ENCODE data around the gene EFNA2. TPM values are rescaled to one million over a fixed set of nuclear protein-coding genes. Genes with fewer than 3 reads are reported as not detected.

The EFNA2 gene
- polyA plus RNA-seq, 1 of the 3 experiments (the other 2 are of a cell fraction) = 1.1 TPM

DNA sequence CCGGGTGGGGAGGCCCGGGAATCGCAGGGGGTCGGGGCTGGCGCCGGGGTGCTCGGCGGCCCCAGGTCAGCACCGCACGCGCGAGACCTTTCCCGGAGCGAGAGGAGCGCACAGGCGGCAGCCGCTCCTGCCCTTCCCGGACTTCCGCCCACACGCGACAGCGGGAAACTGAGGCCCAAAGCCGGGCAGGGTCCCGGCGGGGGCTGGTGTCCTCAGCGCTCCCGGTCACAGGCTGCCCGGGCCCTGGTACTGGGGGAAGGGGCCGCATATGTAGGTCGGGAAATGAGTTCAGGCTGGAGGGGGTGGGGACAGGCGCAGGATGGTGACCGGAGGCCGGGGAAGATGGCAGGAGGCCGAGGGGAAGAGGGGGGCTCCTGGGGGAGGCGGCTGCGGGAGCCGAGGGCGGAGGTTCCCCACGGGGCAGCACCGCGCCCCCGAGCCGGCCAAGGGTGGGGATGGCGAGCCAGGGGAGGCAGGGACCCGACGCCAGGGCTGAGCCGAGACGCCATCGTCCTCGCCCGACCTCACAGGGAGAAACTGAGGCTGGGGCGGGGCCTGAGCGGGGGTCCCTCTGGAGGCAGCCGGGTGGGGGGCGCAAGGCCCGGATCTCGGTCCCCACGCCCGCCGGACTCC is 48.5 kb upstream of the EFNA2 start:
- Histone ChIP-seq H3K9me3 (no peaks in the 10 kb centered on the region), H3K36me3 (replicated peaks in 1 of 2; ENCODE audit: control insufficient read depth in 1 of 2, insufficient read depth in 2 of 2, low read length in 1 of 2) (peaks cover 0 to 31% of the 10 kb centered on the region in 2 experiments), H3K27ac (ENCODE audit: low read depth in 2 of 2, low read length in 1 of 2) (peak overlapping the region; percentile 38 to 88; a peak in 3 of 4 replicates), H3K4me2 (peak overlapping the region; percentile 97), H3K4me1 (ENCODE audit: control insufficient read depth in 1 of 2, insufficient read depth in 2 of 2, low read depth in 1 of 2, low read length in 1 of 2) (peaks cover 5 to 28% of the 10 kb centered on the region in 2 experiments; a peak in 2 of 4 replicates), H2AFZ (ENCODE audit: low read depth) (no peak overlapping the region), H3F3A (replicated peaks; ENCODE audit: insufficient read depth) (peaks cover 34% of the 10 kb centered on the region), H3K9ac (peak overlapping the region; percentile 66), H3K27me3 (ENCODE audit: insufficient read depth) (no peaks in the 10 kb centered on the region), H4K20me1 (ENCODE audit: insufficient read depth) (peaks cover 18% of the 10 kb centered on the region), H3K9me2 (no peaks in the 10 kb centered on the region), H3K79me2 (ENCODE audit: insufficient read depth) (peaks cover 24% of the 10 kb centered on the region), H3K4me3 (ENCODE audit: low read depth in 2 of 2, low read length in 1 of 2) (peak overlapping the region; percentile 74 to 87)
- DNase-seq = peak; percentile 81
- WGBS (ENCODE audit: low lambda C conversion rate) = 2% methylated on average over 9 of the region's 60 CpGs
- TF ChIP-seq GATA2 (CRISPR knock-in tag; IDR thresholded peaks at IDR 0.05) (no peak), FOXJ3 (CRISPR knock-in tag; IDR thresholded peaks at IDR 0.05) (no peak), YY1 (IDR thresholded peaks at IDR 0.05; ENCODE audit: low read depth) (peak; percentile 73), IRF3 (IDR thresholded peaks at IDR 0.05; ENCODE audit: low read depth, low read length) (no peak), POLR2AphosphoS5 (IDR thresholded peaks at IDR 0.05; ENCODE audit: low read depth, low read length) (no peak)
- CTCF ChIA-PET = interaction anchor here (1.1 to 5.7 kb wide), 3 partner anchors 11 to 29 kb away, joined by 3 to 82 read pairs (median 4); no protein-coding TSS in a partner anchor
- POLR2A ChIA-PET = interaction anchor here (1.3 to 1.6 kb wide), 2 partner anchors 11 to 32 kb away, joined by 6 to 11 read pairs; partner anchors contain the start of gene CIRBP

DNA sequence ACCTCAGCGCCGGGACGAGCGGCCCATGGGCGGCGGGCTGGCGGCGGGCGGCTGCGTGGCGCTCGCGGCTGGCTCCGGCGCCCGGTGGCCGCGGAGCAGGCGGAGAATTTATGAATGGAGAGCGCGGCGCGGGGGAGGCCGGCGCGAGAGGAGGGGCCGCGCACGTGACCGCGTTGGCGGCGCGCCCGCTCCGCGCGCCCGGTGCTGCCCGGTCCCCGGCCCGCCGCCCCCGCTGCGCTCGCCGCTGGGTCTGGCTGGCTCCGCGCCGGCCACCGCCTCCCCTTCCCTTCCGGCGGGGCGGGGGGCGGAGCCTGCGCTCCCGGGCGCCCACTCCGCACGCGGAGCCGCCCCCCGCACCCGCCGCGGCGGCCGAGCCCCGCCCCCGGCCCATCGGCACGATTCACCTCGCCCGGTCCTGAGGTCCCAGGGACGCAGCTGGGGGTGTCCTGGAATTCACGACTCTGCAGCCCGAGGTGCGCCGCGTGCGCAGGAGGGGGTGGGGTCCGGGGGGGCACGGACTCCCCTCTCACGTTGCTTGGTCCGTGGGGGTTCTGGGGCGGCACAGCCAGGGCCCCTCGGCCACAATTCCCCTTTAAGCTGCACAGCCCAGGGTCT is 47.8 kb upstream of the EFNA2 start, which contains the start of gene CBARP:
CBARP (minus strand) TSS at position 252 of the 615 bp plus-strand sequence. CDS start 1,905 bp downstream, outside the sequence.
- 19% methylated on average over 3 of the region's 87 CpGs for WGBS (ENCODE audit: low lambda C conversion rate)
- DNase-seq = peak; percentile 91
- H2AFZ ChIP-seq (ENCODE audit: low read depth) = no peak within 1 kb of the TSS
- peak within 1 kb of the TSS; percentile 97 for H3K4me2 ChIP-seq
- H3K9me3 ChIP-seq = no peaks in the 10 kb centered on the region
- CTCF ChIA-PET = interaction anchor here (1.2 to 9.7 kb wide), 4 partner anchors 16 to 125 kb away, joined by 6 to 594 read pairs (median 42); partner anchors contain the start of gene CIRBP
- H3K9me2 ChIP-seq = no peaks in the 10 kb centered on the region
- H3K79me2 ChIP-seq (ENCODE audit: insufficient read depth) = peaks cover 32% of the 10 kb centered on the region
- H3K4me3 ChIP-seq (ENCODE audit: low read depth in 2 of 2, low read length in 1 of 2) = peak within 1 kb of the TSS; percentile 74 to 87
- H3K27ac ChIP-seq (ENCODE audit: low read depth in 2 of 2, low read length in 1 of 2) = peak within 1 kb of the TSS; percentile 38 to 88; a peak in 3 of 4 replicates
- peaks cover 5 to 31% of the 10 kb centered on the region in 2 experiments; a peak in 2 of 4 replicates for H3K4me1 ChIP-seq (ENCODE audit: control insufficient read depth in 1 of 2, insufficient read depth in 2 of 2, low read depth in 1 of 2, low read length in 1 of 2)
- POLR2A ChIA-PET = interaction anchor here (4.3 kb wide), 1 partner anchor 32 kb away, joined by 49 read pairs; the partner anchor contains the start of gene CIRBP
- H3K36me3 ChIP-seq (replicated peaks in 1 of 2; ENCODE audit: control insufficient read depth in 1 of 2, insufficient read depth in 2 of 2, low read length in 1 of 2) = peaks cover 0 to 26% of the 10 kb centered on the region in 2 experiments
- H3K27me3 ChIP-seq (ENCODE audit: insufficient read depth) = no peaks in the 10 kb centered on the region
- peaks cover 27% of the 10 kb centered on the region for H3F3A ChIP-seq (replicated peaks; ENCODE audit: insufficient read depth)
- peak within 1 kb of the TSS; percentile 66 for H3K9ac ChIP-seq
- TF ChIP-seq, protein P1, sequence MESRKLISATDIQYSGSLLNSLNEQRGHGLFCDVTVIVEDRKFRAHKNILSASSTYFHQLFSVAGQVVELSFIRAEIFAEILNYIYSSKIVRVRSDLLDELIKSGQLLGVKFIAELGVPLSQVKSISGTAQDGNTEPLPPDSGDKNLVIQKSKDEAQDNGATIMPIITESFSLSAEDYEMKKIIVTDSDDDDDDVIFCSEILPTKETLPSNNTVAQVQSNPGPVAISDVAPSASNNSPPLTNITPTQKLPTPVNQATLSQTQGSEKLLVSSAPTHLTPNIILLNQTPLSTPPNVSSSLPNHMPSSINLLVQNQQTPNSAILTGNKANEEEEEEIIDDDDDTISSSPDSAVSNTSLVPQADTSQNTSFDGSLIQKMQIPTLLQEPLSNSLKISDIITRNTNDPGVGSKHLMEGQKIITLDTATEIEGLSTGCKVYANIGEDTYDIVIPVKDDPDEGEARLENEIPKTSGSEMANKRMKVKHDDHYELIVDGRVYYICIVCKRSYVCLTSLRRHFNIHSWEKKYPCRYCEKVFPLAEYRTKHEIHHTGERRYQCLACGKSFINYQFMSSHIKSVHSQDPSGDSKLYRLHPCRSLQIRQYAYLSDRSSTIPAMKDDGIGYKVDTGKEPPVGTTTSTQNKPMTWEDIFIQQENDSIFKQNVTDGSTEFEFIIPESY (IDR thresholded peaks at IDR 0.05; ENCODE audit: borderline replicate concordance, low read depth) = no peak
- TF ChIP-seq GATA2 (CRISPR knock-in tag; IDR thresholded peaks at IDR 0.05) (no peak), JUND (IDR thresholded peaks at IDR 0.05) (no peak), USF2 (IDR thresholded peaks at IDR 0.05; ENCODE audit: borderline replicate concordance, low read depth, low read length) (no peak), EP300 (IDR thresholded peaks at IDR 0.05; ENCODE audit: borderline replicate concordance in 1 of 2, low read depth in 1 of 2, low read length in 1 of 2) (no peak), POLR2AphosphoS5 (IDR thresholded peaks at IDR 0.05; ENCODE audit: low read depth, low read length) (0 out of 2 replicates have a peak, but pooled peaks have one; percentile 14), RAD21 (IDR thresholded peaks at IDR 0.05; ENCODE audit: low read length) (no peak), NRF1 (IDR thresholded peaks at IDR 0.05; ENCODE audit: low read depth, low read length) (no peak), MXI1 (IDR thresholded peaks at IDR 0.05; ENCODE audit: low read depth, low read length) (no peak), CHD2 (IDR thresholded peaks at IDR 0.05; ENCODE audit: low read length, partially characterized antibody) (no peak)
- TF ChIP-seq, protein P2, sequence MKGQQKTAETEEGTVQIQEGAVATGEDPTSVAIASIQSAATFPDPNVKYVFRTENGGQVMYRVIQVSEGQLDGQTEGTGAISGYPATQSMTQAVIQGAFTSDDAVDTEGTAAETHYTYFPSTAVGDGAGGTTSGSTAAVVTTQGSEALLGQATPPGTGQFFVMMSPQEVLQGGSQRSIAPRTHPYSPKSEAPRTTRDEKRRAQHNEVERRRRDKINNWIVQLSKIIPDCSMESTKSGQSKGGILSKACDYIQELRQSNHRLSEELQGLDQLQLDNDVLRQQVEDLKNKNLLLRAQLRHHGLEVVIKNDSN (IDR thresholded peaks at IDR 0.05; ENCODE audit: borderline replicate concordance, low read depth) = peak; percentile 58; the same call in 1 of the 2 replicates
- TF ChIP-seq, protein P3, sequence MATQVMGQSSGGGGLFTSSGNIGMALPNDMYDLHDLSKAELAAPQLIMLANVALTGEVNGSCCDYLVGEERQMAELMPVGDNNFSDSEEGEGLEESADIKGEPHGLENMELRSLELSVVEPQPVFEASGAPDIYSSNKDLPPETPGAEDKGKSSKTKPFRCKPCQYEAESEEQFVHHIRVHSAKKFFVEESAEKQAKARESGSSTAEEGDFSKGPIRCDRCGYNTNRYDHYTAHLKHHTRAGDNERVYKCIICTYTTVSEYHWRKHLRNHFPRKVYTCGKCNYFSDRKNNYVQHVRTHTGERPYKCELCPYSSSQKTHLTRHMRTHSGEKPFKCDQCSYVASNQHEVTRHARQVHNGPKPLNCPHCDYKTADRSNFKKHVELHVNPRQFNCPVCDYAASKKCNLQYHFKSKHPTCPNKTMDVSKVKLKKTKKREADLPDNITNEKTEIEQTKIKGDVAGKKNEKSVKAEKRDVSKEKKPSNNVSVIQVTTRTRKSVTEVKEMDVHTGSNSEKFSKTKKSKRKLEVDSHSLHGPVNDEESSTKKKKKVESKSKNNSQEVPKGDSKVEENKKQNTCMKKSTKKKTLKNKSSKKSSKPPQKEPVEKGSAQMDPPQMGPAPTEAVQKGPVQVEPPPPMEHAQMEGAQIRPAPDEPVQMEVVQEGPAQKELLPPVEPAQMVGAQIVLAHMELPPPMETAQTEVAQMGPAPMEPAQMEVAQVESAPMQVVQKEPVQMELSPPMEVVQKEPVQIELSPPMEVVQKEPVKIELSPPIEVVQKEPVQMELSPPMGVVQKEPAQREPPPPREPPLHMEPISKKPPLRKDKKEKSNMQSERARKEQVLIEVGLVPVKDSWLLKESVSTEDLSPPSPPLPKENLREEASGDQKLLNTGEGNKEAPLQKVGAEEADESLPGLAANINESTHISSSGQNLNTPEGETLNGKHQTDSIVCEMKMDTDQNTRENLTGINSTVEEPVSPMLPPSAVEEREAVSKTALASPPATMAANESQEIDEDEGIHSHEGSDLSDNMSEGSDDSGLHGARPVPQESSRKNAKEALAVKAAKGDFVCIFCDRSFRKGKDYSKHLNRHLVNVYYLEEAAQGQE (IDR thresholded peaks at IDR 0.05; ENCODE audit: low read depth, low read length) = no peak
- peaks cover 13% of the 10 kb centered on the region; the same call in 1 of the 2 replicates for H4K20me1 ChIP-seq (ENCODE audit: insufficient read depth)

All from SK-N-SH (cell line).